ENCODE measurements around the gene JAKMIP2.

- TF ChIP-seq CTCF (IDR thresholded peaks at IDR 0.05; ENCODE audit: insufficient read depth, low read length) (no peak), POLR2AphosphoS5 (IDR thresholded peaks at IDR 0.05; ENCODE audit: low read depth) (no peak), SPI1 (IDR thresholded peaks at IDR 0.05; ENCODE audit: borderline replicate concordance, low read depth) (no peak), REST (IDR thresholded peaks at IDR 0.05; ENCODE audit: insufficient replicate concordance, low read depth) (no peak), GABPA (IDR thresholded peaks at IDR 0.05; ENCODE audit: low read depth) (no peak)
These were observed 8.9 kb downstream of the JAKMIP2 start for GRCh38 chr5:147773587-147773986.

All from HL-60 (cell line).